Stimulated activated CD4-positive, alpha-beta T cell treated with anti-CD3 and anti-CD28 coated beads, Interleukin-2, amount 100 ng/mL, for 48 hours (primary cell): ENCODE results near the gene EHMT1.
"Not testable (repeated sequence)": the region's sequence is repeated elsewhere in the genome, so short reads cannot be mapped to it uniquely, and the experiment has no call there.

Experiments
- DNase-seq, 2 donors: peaks; one replicate each; pipeline ENCODE4 v3.0.0-alpha.2; 2020

The EHMT1 gene

DNA sequence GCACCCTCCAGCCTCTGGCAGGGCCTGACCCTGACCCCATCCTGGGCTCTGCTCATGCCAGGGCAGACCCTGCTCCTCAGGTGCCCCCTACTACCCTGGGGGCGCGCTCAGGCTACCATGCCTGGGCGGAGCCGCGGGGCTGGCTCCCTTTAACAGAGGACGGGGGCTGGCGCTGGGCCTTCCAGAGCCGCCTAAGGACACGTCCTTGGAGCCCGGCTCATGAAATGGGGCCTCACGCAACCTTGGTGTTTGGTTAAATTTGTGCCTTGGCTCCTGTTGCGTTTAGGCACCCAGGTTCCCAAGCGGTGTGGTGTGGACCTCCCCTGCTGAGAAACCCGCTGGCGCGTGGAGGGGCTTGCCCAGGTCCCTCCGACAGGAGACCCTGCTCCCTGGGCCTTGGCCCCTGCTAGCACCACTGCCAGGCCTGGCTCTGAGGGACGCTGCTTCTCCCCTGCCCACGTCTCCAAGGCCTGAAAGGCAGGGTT is 3.4 kb upstream of the EHMT1 start:
- DNase-seq, result no peak

DNA sequence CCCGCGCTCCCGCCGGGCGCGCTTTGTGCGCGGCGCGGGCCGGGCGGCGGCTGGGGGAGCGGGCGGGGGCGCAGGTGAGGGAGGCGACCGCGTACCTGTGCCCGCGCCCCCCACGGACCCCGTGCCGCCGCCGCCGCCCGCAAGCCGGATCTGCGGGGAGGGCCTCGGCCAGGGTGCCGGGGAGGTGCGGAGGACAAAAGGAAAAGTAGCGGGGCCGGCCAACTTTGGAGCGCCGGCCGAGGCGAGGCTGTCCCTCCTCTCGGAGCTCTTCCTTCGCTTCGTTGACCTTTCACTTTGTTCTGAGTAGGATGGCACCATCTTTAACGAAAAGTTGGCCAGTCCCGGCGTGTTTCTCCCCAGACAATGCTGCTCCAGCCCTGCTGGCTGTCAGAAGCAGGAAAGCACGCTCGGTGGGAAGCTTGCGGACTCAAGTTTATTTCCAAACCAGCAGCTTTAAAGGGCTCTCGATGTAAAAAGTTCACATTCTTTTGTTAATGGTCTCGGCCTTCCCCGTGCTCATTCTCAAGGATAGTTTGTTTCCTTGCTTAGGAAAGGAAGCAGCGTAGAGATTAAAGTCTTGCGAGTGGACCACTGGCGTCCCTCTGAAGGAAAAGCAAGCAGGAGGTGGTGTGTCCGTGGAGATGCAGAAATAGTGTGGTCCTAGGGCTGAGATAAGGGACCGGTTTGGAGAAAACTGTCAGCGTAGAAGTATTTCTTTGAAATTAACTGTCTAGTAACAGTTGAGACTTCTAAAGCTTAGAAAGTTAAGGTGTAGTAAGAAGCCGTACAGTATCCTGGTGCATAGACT is 639 bp downstream of the EHMT1 start:
- DNase-seq, result peak in 1 of 2 donors; percentile 25

DNA sequence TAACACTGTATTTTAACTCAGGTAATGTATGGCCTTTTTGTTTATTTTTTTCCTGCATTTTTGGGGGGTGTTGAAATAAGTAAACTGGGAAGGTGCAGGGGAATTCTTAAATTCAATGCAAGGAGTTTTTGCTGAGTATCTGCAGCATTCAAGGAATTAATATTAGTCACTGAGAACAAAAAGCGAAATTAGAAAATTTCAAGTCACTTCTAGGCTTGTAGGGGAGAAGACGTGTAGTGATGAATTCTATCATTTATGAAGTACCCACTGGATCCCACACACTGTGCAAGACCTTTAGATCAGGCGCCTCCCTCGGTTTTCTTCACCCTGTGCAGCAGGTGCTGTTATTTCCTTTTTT is 1.2 kb downstream of the EHMT1 start:
- no peak for DNase-seq

DNA sequence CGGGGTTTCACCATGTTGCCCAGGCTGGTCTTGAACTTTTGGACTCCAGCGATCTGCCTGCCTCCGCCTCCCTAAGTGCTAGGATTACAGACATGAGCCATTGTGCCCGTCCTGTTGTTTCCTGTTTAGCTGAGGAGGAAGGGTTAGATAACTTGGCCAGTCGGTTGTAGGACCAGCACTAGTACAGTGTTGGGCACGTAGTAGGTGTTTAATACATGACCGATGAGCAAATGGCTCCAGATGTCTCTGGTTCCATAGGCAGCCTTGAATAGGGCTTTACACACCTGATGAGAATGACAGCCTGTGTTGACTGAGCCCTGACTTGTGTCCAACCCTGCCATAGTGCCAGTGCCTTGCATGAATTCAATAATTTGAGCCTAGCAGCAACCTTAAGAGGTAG is 1.8 kb downstream of the EHMT1 start:
- no peak for DNase-seq

DNA sequence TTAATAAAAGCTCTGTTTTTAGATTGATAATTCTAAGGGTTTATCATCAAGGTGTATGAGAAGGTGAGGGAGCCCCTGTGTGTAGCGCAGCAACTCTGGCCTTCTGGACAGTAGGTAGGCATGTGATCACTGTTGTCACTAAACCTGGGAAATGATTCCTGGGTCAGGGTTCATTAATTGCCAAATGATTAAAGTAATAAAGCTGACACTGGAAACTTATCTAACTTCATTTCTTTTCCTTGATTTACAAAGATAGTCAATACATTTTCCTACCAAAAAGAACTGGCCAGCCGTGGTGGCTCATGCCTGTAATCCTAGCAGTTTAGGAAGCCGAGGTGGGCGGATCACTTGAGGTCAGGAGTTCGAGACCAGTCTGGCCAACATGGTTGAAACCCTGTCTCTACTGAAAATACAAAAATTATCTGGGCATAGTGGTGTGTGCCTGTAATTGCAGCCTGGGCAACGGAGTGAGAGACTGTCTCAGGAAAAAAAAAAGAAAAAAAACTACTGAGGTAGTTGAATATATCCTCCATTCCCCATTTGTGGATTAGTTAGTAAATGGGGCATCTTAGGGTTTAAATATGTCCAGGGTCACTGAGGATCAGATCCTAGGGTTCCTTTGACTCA is 2.4 kb downstream of the EHMT1 start:
- DNase-seq, result no peak

DNA sequence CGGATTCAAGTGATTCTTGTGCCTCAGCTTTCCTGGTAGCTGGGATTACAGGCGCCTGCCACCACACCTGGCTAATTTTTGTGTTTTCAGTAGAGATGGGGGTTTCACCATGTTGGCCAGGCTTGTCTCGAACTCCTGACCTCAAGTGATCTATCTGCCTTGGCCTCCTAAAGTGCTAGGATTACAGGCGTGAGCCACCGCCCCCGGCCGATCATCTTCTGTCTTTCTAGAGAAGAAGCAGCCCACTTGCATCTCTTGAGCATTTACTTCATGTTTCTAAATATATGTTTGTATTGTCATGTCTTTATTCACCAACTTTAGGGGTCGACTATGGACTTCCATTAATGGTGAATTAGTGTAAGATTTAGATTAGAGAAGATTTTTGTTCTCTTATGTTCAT is 3.4 kb downstream of the EHMT1 start:
- not testable (repeated sequence) for DNase-seq

DNA sequence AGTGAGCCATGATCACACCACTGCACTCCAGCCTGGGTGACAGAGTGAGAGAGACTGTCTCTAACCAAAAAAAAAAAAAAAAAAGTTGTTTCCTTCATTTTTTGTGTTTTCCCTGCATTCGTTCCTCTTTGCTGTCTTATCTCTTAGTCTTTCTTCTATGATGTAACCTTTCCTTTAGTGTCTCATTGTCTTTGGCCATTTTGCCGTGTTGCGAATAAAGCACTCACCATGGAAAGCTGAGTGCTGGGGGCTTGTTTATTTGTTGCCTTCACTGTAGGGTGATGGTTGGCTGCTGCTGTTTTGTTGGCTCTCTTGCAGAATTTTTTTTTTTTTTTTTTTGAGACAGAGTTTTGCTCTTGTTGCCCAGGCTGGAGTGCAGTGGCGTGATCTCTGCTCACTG is 7.7 kb downstream of the EHMT1 start:
- no peak for DNase-seq

DNA sequence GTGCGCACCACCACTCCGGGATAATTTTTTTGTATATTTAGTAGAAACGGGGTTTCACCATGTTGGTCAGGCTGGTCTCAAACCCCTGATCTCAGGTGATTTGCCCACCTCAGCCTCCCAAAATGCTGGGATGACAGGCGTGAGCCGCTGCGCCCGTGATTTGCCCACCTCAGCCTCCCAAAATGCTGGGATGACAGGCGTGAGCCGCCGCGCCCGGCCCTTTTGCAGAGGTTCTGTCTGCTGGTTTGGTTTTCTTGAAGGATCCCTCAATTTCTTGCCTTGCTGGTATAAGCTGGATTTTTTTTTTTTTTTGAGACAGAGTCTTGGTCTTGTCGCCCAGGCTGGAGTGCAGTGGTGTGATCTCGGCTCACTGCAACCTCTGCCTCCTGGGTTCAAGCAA is 8.6 kb downstream of the EHMT1 start:
- not testable (repeated sequence) for DNase-seq

DNA sequence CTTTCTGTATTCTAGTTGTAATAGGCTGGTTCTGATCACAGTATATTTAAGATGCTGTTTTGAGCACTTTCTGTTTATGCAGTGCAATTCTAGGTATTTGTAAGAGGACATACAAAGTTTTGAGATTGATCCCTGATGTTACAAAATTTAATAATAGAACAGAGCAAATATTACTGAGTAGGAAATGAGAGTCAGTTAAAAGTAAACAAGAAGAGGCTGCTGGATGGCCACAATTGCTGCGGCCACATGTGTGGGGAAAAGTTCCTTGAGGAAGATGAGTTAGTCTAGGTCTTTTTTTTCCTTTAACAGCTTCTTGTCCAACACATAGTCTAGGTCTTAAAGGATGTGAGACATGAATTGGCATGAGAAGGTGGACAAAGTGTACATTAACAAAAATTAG is 11.3 kb downstream of the EHMT1 start:
- no peak for DNase-seq

DNA sequence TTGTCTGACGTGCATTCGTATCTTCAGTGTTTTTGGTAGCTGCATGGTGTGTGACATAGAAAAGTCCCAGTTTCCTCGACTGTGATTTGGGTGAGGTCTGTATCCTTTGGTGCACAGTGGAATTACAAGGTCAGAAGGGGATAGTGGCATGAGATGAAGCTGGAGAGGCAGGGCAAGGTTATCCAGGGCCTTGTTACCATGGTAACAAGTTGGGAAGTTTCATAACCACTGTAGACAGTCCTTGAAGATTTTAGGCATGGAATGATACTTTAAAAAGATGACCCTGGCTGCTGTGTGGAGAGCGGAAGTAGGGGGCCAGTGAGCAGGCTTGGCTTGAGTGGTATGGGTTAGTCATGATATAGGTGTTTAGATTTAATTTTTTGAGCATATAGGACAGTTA is 11.9 kb downstream of the EHMT1 start:
- no peak for DNase-seq

DNA sequence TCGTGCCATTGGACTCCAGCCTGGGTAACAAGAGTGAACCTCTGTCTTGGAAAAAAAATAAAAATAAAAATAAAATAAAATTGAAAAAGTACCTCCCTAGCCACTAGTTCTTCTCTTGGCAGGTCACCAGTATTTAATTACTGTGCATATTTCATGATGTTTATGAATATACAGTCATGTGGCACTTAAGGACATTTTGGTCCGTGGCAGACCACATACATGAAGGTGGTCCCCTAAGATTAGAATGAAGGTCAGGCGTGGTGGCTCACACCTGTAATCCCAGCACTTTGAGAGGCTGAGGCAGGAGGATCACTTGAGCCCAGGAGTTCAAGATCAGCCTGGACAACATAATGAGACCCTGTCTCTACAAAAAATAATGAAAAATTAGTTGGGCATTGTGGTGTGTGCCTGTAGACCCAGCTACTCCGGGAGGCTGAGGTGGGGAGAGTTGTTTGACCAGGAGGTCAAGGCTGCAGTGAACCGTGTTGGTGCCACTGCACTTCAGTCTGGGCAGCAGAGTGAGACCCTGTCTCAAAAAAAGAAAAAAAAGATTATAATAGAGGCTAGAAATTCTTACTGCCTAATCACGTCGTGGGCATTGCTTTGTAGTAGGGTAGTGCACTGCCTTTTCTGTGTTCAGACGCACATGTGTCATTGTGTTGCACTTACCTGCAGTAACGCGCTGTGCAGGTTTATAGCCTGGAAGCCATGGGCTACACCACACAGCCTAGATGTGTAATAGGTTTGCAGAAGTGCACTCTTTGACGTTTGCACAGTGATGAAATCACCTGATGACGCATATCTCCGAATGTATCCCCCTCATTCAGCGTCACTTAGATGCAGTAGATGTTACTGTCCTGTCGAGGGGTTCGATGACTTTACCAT is 12.8 kb downstream of the EHMT1 start:
- DNase-seq, result no peak

DNA sequence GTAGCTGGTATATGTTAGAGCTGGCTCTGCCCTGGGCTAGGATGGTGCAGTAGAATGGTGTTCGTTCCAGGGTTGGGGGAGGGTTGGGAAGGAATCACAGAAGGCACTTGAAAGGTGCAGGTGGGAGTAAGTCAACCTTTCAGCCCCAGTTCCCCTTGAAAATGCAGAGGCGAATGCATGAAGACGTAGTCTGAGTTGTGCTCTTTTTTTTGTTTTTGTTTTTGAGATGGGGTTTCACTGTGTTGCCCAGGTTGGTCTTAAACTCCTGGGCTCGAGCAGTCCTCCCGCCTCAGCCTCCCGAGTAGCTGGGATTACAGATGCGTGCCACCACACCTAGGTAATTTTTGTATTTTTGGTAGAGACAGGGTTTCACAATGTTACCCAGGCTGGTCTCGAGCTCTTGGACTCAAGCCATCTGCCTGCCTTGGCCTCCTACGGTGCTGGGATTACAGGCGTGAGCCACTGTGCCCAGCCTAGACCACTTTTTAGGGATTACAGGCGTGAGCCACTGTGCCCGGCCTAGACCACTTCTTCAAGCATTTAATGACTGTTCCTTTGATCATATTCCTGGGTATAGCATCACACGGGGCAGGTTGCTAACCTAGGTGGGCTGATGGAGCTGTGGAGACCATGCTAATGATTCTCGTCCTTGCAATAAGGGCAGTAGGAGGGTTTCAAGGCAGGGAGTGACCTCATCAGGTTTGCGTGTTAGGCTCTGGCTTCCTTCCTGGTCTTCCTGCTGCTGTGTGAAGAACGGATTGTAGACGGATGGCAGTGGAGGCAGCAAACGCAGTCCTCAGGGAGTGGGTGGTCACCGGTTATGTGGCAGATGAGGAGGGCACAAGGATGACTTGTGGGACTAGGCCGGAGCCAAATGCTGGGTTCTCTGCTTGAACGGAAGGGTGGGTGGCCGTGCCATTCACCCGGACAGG is 13.7 kb downstream of the EHMT1 start:
- no peak for DNase-seq

DNA sequence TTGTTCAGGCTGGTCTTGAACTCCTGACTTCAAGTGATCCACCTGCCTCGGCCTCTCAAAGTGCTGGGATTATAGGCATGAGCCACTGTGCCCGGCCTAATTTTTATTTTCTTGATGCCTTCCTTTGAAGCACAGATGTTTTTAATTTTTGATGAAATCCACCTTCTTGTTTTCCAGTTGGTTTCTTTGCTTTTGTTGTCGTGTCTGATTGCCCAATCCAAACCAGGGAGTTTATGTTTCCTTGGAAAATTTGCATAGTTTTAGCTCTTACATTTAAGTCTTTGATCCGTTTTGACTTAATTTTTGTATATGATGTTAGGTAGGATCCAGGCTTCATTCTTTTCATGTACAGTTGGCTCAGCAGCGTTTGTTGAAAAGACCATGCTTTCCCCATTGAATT is 15.2 kb downstream of the EHMT1 start:
- DNase-seq, result no peak

DNA sequence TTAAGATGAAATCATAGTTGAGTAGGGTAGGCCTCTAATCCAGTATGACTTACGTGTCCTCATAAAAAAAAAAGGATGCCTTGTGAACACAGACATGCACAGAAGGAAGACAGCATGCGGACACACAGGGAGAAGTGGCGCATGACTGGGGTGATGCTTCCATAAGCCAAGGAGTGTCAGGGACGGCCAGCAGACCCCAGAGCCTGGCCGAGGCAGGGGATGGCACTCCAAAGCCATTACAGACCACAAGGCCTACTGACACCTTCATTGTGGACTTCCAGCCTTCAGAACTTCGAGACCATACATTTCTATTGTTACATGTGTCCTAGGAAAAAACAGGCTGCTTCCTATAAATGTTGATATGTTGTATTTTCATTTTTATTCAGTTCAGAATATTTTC is 19.9 kb downstream of the EHMT1 start:
- no peak for DNase-seq

DNA sequence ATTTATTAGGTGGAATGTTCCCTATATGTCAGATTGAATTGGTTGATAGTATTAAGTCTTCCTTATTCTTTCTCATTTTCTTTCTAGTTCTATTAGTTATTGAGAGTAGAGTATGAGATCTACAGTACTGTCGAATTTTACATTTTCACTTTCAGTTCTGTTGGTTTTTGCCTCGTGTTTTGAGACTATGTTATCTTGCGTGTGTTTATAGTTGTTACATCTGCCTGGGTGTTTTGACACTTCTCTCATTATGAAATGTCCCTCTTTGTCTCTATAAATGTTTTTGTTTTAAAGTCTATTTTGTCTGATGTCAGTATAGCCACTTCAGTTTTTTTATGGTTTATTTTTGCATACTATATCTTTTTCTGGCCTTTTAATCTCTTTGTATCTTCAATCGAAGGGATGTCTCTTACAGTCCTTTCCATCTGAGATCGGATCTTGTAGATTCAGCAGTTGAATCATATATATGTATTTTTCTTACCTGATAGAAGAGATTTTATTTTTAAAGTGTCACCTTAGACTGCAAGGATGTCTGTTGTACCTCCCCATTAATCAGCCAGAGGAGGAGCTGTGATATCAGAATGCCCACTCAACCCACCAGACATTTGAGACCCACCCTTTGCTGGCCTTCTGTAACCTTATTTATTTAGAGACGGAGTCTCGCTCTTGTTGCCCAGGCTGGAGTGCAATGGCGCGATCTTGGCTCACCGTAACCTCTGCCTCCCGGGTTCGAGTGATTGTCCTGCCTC is 20.7 kb downstream of the EHMT1 start:
- no peak for DNase-seq

DNA sequence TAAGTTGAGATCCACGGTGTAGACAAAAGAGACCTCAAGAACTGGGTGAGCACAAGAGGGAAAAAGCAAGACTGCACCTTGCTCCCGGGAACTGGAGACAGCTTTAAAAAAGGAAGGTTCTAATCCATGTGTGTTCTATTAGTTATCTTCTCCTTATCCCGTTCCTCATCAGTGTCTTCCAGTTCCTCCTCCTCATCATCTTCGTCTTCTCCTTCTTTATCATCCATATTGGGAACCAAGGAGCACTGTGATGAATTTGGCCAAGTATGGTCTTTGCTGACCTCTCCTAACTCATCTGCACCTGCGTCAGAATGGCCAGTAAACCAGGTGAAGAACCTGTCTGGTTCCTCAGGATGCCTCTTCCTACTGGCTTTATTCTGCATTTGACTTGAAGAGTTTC is 22.1 kb downstream of the EHMT1 start:
- no peak for DNase-seq

DNA sequence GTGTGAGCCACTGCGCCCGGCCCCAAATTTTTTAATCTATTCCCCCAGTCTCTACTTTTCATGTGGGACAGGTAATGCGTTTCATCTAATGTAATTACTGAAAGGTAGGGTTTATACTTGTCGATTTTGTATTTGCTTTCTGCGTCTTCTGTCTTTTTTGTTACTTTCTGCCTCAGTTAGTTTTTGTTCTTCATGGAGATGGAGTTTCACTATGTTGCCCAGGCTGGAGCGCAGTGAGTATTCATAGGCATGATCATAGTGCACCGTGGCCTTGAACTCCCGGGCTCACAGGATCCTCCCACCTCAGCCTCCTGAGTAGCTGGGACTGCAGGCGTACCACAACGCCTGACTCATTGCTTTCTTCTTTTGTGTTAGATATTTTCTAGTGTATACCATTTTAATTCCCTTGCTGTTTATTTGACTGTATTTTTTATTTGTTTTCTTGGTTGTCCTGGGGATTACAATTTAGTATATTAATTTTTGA is 23.4 kb downstream of the EHMT1 start:
- DNase-seq, result no peak

DNA sequence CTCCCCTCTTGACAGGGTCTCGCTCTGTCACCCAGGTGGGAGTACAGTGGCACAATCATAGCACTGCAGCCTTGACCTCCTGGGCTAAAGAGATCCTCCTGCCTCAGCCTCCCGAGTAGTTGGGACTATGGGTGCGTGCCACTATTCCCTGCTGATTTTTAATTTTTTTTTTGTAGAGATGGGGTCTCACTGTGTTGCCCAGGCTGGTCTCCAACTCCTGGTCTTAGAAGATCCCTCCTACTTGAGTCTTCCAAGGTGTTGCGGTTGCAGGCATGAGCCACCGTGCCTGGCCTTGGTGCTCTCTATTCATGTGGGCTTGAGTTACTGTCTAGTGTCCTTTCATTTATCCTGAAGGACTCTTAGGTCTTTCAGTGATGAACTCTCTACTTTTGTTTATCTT is 24.1 kb downstream of the EHMT1 start:
- no peak for DNase-seq

DNA sequence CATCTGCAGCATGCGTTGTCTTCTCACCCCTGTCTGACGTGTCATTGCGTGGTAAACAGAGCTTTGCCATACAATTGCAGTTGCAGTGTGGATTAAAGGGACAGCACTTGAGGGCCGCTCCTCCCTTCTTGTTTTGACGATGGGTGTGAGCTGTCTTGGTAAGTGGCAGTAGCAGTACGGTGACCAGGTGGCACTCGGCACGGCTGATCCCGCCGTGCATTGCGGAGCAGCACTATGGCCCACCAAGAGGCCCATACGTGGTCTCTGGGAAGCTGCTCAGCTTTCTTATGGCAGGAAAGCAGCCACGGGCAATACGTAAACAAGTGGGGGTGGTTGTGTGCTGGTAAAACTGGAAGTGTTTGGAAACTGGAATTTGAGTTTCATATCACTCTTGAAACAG is 25.1 kb downstream of the EHMT1 start:
- no peak for DNase-seq

DNA sequence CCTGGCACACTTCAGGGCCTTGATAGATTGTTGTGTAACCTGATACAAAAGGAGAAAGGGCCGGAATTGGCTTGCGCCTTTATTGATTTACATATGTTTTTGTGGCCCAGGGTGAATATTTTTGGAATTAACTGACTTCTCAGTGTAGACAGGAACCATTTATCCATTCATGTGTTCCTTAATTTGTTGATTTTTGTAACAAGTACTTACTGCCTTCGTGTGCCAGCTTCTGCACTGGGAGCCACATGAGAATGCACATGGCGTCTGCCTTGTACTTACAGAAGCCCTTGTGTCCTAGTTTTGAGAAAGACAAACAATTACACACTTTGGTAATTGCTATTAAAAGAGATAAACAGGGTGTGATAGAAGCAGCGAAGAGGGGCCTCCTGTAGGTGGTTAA is 26.4 kb downstream of the EHMT1 start:
- no peak for DNase-seq

DNA sequence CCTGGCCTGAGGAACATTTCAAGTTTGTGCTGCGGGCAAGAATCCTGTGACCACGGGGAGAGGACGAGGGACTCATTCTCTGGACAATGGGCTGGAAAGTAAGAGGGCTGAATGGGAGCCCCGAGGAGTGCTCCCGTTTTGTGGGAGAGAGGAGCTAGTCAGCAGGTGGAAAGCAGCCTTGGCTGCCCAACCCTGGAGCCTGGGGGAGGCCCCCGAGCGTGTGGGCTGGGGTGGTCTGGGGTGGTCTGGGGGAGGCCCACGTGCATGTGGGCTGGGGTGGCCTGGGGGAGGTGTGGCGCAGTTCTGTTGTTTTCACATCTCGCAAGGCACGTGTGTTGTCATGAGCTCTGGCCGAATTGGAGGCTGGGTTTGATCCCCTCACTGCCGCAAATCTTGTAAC is 27.5 kb downstream of the EHMT1 start:
- DNase-seq, result no peak
